GM19193 (cell line): Measurements from ENCODE around the gene CSN3.
"Not testable (repeated sequence)": the region's sequence is repeated elsewhere in the genome, so short reads cannot be mapped to it uniquely, and the experiment has no call there.

Experiments
- POLR2A ChIP-seq: IDR thresholded peaks from 4 replicates; pipeline ENCODE4 v1.6.1; 2011; ENCODE audit not compliant: insufficient read depth, insufficient read length; ENCODE audit errors: extremely low read depth

Gene CSN3, protein sequence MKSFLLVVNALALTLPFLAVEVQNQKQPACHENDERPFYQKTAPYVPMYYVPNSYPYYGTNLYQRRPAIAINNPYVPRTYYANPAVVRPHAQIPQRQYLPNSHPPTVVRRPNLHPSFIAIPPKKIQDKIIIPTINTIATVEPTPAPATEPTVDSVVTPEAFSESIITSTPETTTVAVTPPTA

DNA sequence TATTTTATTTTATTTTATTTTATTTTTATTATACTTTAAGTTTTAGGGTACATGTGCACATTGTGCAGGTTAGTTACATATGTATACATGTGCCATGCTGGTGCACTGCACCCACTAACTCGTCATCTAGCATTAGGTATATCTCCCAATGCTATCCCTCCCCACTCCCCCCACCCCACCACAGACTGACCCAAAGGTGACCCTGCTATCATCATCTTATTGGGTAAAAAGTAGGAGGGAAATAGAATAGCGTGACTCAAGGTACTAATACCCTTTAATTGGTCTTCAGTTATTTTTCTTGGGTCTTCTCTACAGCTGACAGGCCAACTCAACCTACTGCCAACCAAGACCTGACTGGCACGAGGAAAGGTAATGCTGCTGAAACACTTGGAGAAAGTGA, at the start of gene CSN3:
CSN3 (plus strand) TSS at position 301 of the 400 bp plus-strand sequence. CDS start 2,223 bp downstream, outside the sequence.
- not testable (repeated sequence) for TF ChIP-seq POLR2A

DNA sequence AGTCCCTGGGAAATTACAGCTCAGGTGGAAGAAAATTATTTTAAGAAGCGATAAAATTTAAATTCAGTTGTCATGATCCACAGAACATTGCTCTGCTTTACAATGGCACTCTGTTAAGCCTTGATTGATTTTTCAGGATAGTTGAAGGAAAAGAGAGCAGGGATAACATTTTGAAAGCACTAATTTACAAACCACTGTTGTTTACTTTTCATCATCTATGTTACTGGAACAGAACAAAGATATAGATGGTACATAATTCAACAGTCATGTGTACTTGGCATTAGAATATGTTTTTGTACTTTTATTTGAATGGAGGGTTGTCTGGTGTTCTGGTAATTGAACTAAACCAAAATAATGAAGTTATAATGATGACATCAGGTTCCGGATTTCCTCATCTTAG, 49.5 kb upstream of the CSN3 start:
- no peak for TF ChIP-seq POLR2A

DNA sequence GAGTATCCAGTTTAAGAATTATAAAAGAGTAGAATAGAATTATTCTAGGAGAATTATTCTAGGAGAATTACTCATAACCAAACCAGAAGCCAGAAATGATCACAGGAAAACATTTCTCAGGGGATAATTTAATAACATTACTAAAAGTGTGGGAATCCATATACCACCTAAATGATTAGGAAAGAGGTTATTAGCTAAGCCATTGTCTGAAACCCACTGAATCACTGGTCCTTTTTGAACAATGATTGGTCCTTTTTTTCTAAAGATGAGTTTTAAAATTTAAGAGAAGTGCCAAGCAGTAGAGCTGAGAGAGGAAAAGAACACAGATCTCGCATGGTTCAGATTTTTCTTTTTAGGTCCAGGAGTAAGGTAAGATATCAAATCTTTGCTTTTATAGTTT, 47.0 kb upstream of the CSN3 start, which contains the start of gene ODAM:
ODAM (plus strand) TSS at position 301 of the 400 bp plus-strand sequence. CDS start 819 bp downstream, outside the sequence.
- TF ChIP-seq POLR2A: no peak

DNA sequence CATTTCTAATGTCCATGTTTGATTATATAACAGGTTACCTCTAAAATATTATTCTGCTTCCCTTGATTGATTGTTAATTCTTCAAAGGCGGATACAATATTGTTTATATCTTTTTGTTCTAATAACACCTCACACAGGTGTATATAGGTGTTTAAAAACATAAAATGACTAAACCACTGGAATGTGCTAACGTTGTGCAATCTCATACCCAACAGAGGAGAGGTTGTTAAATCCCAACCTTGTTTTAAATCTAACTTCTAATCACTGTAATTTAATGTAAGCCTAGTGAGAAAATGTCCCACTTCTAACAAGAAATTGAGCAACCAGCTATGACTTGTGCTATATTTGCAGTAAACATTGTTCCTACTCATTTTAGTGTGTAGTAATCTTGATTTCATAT, 45.5 kb upstream of the CSN3 start:
- TF ChIP-seq POLR2A: no peak

DNA sequence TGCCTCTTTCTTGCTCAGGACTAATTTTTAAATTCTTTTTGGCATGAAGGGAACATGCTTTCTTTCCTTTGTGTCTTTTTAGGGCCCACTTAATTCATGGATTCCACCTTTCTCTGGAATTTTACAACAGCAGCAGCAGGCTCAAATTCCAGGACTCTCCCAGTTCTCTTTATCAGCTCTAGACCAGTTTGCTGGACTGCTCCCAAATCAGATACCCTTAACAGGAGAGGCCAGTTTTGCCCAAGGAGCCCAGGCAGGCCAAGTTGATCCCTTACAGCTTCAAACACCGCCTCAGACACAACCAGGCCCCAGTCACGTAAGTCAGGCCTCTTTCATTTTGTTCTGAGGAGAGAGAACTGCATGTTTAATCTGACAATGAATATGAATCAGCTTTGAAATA, 44.6 kb upstream of the CSN3 start:
- no peak for TF ChIP-seq POLR2A

DNA sequence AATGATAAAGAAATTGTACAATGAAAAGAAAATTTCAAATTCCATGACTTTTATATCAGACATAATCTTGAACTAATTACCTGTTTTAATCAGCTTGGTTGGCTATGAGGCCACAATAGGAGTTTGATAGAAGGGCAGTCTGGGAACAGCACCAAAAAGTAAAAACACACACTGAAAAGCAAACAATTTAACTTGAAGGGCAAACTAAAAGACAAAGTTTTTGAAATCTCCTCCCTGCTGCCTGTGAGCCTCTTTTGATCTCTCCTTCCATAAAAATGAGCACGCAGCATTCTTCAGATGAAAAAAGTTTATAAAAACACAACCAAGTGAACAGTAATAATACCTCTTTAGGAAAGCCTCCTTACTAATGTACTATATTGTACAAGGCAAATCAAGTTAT, 38.8 kb upstream of the CSN3 start:
- no peak for TF ChIP-seq POLR2A

DNA sequence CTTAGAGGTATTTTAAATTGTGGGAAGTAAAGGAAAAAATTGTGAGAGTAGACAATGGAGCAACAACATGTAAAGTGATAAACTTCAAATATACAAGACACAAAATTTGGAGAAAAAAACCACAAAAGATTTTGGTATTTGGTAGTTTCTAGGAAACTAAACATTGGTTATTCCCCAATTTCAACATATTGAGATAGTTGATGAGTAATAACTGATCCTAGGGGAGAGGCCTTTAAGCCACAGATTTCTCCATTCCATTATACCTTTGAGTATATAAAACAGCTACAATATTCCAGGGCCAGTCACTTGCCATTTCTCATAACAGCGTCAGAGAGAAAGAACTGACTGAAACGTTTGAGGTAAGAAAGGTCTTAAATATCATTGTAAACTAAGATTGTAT, 16.6 kb upstream of the CSN3 start, which contains the start of gene FDCSP:
FDCSP (plus strand) TSS at position 301 of the 400 bp plus-strand sequence. CDS start 5,071 bp downstream, outside the sequence.
- no peak for TF ChIP-seq POLR2A

DNA sequence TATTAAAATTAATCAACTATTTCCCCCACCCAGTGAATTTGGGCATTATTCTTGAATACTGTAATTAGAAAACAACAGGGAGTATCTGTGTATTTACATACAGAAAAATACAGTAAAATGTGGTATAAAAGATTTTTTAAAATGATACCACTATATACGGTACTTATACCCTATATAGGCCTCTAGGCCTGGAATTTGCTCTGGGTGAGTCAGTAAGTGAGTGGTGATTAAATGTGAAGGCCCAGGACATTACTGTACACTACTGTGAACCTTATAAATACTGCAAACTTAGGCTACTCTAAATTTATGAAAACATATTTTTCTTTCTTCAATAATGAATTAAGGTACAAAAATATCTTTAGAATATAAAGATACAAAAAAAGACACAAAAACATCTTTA, 6.3 kb upstream of the CSN3 start:
- TF ChIP-seq POLR2A: no peak

DNA sequence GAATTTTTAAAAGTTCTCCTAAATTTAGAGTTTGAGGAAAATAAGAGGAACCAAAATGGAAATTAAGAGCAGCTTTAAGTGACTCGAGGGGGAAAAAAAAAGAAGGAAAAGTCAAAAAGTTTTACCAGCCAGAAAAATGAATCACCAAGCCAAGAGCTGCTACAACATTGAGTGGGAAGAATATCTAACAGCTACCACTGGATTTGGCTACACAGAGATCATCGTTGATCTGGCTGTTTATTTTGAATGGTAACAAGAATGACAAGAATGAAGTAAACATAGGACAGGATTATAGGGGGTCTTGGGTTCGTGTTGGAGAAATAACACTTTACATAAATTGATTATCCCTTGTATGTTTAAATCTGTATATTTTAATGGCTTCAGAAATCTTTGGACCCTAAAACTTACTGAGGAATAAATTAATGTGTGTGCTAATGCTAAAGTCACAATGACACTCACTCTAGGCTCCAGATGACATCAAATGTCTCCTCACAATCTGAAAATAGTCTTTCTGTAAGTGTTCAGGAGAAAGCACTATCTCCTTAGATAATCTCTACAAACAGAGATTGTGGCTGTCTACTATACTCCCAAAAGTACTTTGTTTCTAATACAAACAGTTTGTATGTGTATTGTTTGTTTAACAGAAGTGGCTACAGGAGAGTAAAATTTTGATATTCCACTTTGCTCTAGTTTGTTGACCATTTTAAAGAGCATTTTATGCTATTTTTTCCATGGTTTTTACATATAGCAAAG, 3.1 kb upstream of the CSN3 start:
- no peak for TF ChIP-seq POLR2A

DNA sequence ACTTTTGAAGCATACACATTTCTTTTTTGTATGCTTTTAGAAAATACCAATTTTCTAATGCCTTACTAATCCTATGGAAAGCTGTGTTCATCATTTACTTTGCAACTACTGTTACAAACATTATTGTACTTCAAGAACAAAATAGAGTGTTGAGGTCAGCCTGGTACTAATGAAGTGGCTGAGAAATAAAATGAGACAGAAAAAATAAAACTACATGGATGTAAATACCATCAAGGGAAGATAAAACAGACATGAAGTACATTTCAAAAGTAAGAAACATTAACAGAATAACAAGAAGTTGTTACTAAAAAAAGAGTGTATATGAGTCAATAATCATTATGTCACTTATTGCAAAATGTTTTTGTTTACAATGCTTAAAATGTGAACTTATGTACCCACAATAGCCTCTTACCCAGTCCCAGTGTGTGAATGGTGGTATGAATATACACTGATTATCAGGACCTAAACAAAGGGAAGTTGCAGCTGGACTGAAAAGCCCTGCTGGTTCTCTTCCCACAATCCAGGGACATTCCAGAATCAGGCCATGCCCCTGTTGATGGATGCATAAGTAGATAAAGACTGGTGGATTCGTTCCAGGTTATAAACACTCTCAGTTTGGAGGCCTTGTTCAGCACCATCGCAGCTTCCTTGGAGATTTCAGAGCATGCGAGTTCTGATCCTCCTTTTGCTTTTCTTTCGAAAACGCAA, 2.4 kb upstream of the CSN3 start:
- TF ChIP-seq POLR2A: no peak

DNA sequence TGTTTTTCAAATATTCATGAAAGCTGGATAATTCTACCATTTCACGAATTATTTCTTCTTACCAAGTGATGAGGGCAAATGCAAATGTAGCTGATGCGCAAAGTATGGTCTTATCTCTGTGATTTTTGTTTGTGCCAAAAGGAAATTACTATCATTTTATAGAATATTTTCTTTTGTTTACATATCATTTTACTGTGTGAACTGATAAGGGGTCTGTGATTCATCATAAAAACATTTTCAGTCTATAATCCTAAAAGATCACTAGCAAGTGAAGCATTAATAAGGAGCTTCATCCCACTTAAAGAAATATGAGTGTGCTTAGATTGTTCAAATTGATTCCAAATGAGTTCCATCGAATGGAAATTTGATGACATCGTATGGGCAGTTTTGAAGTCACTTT, 694 bp downstream of the CSN3 start:
- no peak for TF ChIP-seq POLR2A

DNA sequence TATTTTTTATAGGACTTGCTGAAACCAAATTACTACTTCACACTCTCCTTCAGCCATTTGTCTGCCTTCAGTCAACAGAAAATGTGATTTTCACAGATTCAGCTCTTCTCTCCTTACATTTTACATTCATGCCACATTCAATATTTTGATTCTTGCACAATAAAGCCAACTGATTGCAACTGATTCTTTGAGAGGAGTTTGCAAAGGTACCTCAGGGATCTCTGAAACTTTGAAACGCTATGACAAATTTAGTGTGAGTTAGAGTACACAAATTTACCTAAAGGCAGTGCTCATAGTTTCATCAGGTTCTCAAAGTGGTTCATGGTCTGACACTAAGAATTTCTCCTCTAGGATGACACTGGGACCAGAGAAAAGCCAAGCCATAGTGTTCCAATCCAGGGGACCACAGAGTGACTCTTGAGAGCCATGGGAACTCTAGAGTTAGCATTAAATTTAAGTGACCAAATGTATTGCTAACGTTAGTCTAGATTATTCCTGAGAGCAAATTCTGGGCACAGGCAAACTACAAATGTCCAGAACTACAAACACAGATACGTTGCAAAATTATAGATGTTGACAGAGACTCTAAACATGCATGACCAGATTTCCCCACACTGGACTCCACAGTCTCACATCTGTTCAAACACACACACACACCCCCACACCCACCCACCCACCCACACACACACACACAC, 9.0 kb downstream of the CSN3 start:
- TF ChIP-seq POLR2A: no peak

DNA sequence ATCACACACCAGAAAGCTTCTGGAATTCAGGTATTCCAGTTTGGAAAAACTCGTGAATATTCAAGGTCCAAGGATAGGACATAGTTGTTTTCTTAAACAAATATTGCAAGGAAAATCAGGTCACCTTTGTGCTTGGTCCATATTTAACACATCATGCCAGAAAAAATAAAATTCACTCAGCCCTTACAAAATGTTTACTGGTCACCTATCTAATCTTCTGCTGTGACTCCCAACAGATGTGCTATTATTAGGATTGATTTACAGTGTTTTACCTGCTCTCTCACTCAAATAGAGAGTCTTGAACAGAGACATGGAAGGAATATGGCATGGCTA, 9.5 kb downstream of the CSN3 start:
- no peak for TF ChIP-seq POLR2A

DNA sequence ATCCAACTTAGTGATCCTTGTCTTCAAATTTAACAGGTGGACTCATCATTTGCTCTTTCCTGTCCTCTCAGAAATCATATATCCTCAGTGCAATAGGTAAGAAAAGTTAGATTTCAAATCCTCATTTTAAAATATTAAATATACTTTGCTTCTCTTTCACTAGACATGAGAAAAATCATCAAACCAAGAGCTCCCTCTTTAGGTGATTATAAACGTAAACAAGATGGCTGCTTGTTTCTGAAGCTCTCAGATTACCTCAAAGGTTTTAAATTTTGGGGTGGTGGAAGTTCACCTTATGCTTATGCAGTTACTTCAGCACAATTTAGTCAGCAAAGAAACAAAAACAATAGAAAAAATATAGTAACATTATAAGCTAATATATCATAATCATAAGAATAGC, 27.3 kb downstream of the CSN3 start:
- no peak for TF ChIP-seq POLR2A

DNA sequence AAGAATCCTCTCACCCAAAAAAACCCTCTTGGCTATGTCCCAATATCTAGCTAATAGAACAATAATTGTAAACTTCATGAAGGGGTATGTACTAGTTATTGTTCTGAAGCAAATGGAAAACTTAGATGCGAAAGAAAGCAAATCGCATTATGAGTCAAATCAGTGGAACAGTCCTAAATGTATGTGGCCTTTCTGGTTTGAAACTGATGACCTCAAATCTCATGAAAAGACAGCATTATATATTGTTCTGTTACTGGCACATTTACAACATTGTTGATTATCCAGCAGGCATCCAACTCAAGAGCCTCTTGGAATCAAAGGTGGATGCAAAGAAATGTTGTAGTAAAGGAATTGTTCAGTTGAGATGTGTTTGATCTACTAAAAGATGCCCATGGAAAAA, 34.7 kb downstream of the CSN3 start:
- no peak for TF ChIP-seq POLR2A
